Kidney (tissue), 14 donors: ENCODE data around the gene OSER1. TPM values are rescaled to one million over a fixed set of nuclear protein-coding genes. Genes with fewer than 3 reads are reported as not detected.
A peak's percentile ranks its signal among the peaks of the same experiment; 100 is the strongest.

Experiments
- DNase-seq, 5 donors: peaks; one replicate each; pipeline ENCODE4 v3.0.0-alpha.2; 2013 to 2020
- FAIRE-seq: peaks from 2 replicates; lab custom pipeline; 2012; peaks lifted over from hg19 to GRCh38; lab: Jason Lieb, UNC
- H3K27ac ChIP-seq, 2 donors: one replicate each; pipeline ENCODE4 v1.7.0; 2013; ENCODE audit warnings: low read depth in 2 of 2, low read length in 2 of 2, inconsistent platforms in 1 of 2
- H3K27me3 ChIP-seq: one replicate; pipeline ENCODE4 v1.7.1; 2013; ENCODE audit warnings: low read length, inconsistent platforms; ENCODE audit not compliant: control insufficient read depth, insufficient read depth
- H3K36me3 ChIP-seq, 3 donors: one replicate each; pipeline versions ENCODE4 v1.7.0 to v1.7.1; 2013; ENCODE audit warnings: low read length in 3 of 3, control low read depth in 1 of 3, inconsistent platforms in 1 of 3; ENCODE audit not compliant: insufficient read depth in 3 of 3, control insufficient read depth in 2 of 3
- H3K4me1 ChIP-seq, 3 donors: one replicate each; pipeline versions ENCODE4 v1.7.0 to v1.7.1; 2013; ENCODE audit warnings: low read length in 3 of 3, inconsistent platforms in 1 of 3, low read depth in 1 of 3; ENCODE audit not compliant: control insufficient read depth in 2 of 3, insufficient read depth in 2 of 3
- H3K4me3 ChIP-seq, 3 donors: one replicate each; pipeline versions ENCODE4 v1.7.0 to v1.8.1; 2013; ENCODE audit warnings: low read length in 3 of 3, control low read depth in 1 of 3, inconsistent platforms in 1 of 3
- H3K9ac ChIP-seq, 3 donors: one replicate each; pipeline versions ENCODE4 v1.7.0 to v1.7.1; 2013; ENCODE audit warnings: low read length in 3 of 3, control low read depth in 1 of 3, inconsistent platforms in 1 of 3
- H3K9me3 ChIP-seq, 3 donors: one replicate each; pipeline versions ENCODE4 v1.7.0 to v1.7.1; 2013; ENCODE audit warnings: low read length in 3 of 3, control low read depth in 1 of 3, inconsistent platforms in 1 of 3; ENCODE audit not compliant: control insufficient read depth in 2 of 3, insufficient read depth in 1 of 3
- CTCF ChIP-seq: IDR thresholded peaks from 3 replicates; pipeline ENCODE4 v1.5.1; 2012; ENCODE audit warnings: mild to moderate bottlenecking, moderate library complexity, borderline replicate concordance; ENCODE audit not compliant: insufficient read depth; ENCODE audit errors: extremely low read depth
- intact Hi-C: fragments of 100-400 bp; cut with DNase I; formaldehyde crosslinking; loops from one replicate; pipeline ENCODE4 v1.11.1; 2022
- polyA plus RNA-seq: library from polyadenylated mRNA; stranded (reverse); fragments of 350-450 nt; fragmentation: Illumina TruSeq; extraction: RNeasy Lipid Tissue Mini Kit (QIAGEN cat#74804); gene quantifications from one replicate; pipeline ENCODE4 v1.2.3, GENCODE V29; 2014; ENCODE audit warnings: low read depth, low replicate concordance; ENCODE audit not compliant: insufficient read depth
- total RNA-seq: library from RNA; stranded (reverse); fragmentation: NEBNext Ultra II Directional; extraction: Animal tissue kit (Norgen Biotek cat#: 25700); gene quantifications from one replicate; pipeline ENCODE4 v1.2.1, GENCODE V29; 2021
- donor health status: control.
- donor health status: control.
- donor health status: control.
- donor health status: control.
- donor health status: control.
- donor health status: DM: yes; HTN: yes; CAD: no.
- donor health status: Normal renal cell carcinoma (clear cell type).

Gene OSER1
- total and polyA plus RNA-seq, 2 donors from 2014 or later: 29.3 to 33.5 TPM

- no peak for FAIRE-seq
- no peak overlapping the region for H3K27ac ChIP-seq
- no peaks in the 10 kb centered on the region for H3K9me3 ChIP-seq
- DNase-seq: no peak
- H3K27me3 ChIP-seq: no peaks in the 10 kb centered on the region
- H3K4me3 ChIP-seq: no peak overlapping the region
- no peaks in the 10 kb centered on the region for H3K36me3 ChIP-seq
- no peak overlapping the region for H3K9ac ChIP-seq
- no peak for TF ChIP-seq CTCF
- intact Hi-C loops: no loop called here
- no peaks in the 10 kb centered on the region for H3K4me1 ChIP-seq
Observed at GRCh38 chr20:44157061-44157460, 53.5 kb downstream of the OSER1 start.

GRCh38 chr20:44154521-44155001 lies 56.0 kb downstream of the OSER1 start:
- DNase-seq: no peak
- Histone ChIP-seq H3K9ac (no peak overlapping the region), H3K4me1 (no peaks in the 10 kb centered on the region), H3K36me3 (no peaks in the 10 kb centered on the region), H3K9me3 (no peaks in the 10 kb centered on the region), H3K27me3 (no peaks in the 10 kb centered on the region), H3K27ac (no peak overlapping the region), H3K4me3 (no peak overlapping the region)
- no peak for FAIRE-seq
- intact Hi-C loops: no loop called here
- TF ChIP-seq CTCF: no peak

- Histone ChIP-seq H3K4me1 (no peaks in the 10 kb centered on the region), H3K36me3 (no peaks in the 10 kb centered on the region), H3K27ac (no peak overlapping the region), H3K4me3 (no peak overlapping the region), H3K9me3 (no peaks in the 10 kb centered on the region), H3K9ac (no peak overlapping the region), H3K27me3 (no peaks in the 10 kb centered on the region)
- DNase-seq: peak in 3 of 5 donors; percentile 35 to 62 (median 36)
- intact Hi-C loops: no loop called here
- TF ChIP-seq CTCF: no peak
- no peak for FAIRE-seq
Observed at GRCh38 chr20:44153636-44154043, 56.9 kb downstream of the OSER1 start.
